Endothelial cell of umbilical vein (primary cell): ENCODE results near the gene ADH1C.

Experiments
- EZH2 ChIP-seq: IDR thresholded peaks from 2 replicates; pipeline ENCODE4 v1.6.1; 2012; ENCODE audit warnings: borderline replicate concordance, low read depth, mild to moderate bottlenecking, moderate library complexity, low read length, inconsistent platforms; ENCODE audit not compliant: severe bottlenecking
- FOS ChIP-seq: IDR thresholded peaks from 2 replicates; pipeline ENCODE4 v1.6.1; 2011; ENCODE audit warnings: mild to moderate bottlenecking, low read length, moderate library complexity, borderline replicate concordance; ENCODE audit not compliant: insufficient read depth
- JUN ChIP-seq: IDR thresholded peaks from 2 replicates; pipeline ENCODE4 v1.6.1; 2011; ENCODE audit warnings: borderline replicate concordance, low read depth; ENCODE audit not compliant: insufficient read length, insufficient read depth
- MAX ChIP-seq: IDR thresholded peaks from 2 replicates; pipeline ENCODE4 v1.6.1; 2011; ENCODE audit not compliant: insufficient read depth, insufficient read length
- MYC ChIP-seq: IDR thresholded peaks from one replicate; pipeline ENCODE4 v1.6.1; 2011; ENCODE audit warnings: mild to moderate bottlenecking, low read depth, low read length
- POLR2A ChIP-seq: IDR thresholded peaks from 2 replicates; pipeline ENCODE4 v1.6.1; 2012; ENCODE audit warnings: low read depth, mild to moderate bottlenecking, control low read depth, low read length
- POLR2AphosphoS5 ChIP-seq: IDR thresholded peaks from 2 replicates; pipeline ENCODE4 v1.6.1; 2012; ENCODE audit warnings: low read depth, mild to moderate bottlenecking, control low read depth, low read length, moderate library complexity; ENCODE audit not compliant: insufficient read depth
- TF ChIP-seq, protein P1 (sequence below), 2 donors: IDR thresholded peaks; 1 replicate in 1 of 2; 2 replicates in 1 of 2; pipeline ENCODE4 v1.5.1; 2011; ENCODE audit warnings: low read length in 2 of 2, mild to moderate bottlenecking in 2 of 2, moderate library complexity in 2 of 2, control low read depth in 1 of 2, inconsistent platforms in 1 of 2, low read depth in 1 of 2; ENCODE audit not compliant: insufficient read depth in 1 of 2; ENCODE audit errors: extremely low read depth in 1 of 2

- no peak for TF ChIP-seq POLR2A
- TF ChIP-seq, protein P1, sequence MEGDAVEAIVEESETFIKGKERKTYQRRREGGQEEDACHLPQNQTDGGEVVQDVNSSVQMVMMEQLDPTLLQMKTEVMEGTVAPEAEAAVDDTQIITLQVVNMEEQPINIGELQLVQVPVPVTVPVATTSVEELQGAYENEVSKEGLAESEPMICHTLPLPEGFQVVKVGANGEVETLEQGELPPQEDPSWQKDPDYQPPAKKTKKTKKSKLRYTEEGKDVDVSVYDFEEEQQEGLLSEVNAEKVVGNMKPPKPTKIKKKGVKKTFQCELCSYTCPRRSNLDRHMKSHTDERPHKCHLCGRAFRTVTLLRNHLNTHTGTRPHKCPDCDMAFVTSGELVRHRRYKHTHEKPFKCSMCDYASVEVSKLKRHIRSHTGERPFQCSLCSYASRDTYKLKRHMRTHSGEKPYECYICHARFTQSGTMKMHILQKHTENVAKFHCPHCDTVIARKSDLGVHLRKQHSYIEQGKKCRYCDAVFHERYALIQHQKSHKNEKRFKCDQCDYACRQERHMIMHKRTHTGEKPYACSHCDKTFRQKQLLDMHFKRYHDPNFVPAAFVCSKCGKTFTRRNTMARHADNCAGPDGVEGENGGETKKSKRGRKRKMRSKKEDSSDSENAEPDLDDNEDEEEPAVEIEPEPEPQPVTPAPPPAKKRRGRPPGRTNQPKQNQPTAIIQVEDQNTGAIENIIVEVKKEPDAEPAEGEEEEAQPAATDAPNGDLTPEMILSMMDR (IDR thresholded peaks at IDR 0.05; ENCODE audit: extremely low read depth in 1 of 2, insufficient read depth in 1 of 2, low read depth in 1 of 2, low read length in 2 of 2), result no peak
- no peak for TF ChIP-seq JUN
- no peak for TF ChIP-seq EZH2
- TF ChIP-seq POLR2AphosphoS5, result no peak
- no peak for TF ChIP-seq MAX
- no peak for TF ChIP-seq MYC
- no peak for TF ChIP-seq FOS
Observed at GRCh38 chr4:99324979-99325378, 27.6 kb downstream of the ADH1C start.
